ENCODE measurements around the gene UCN.
"Not testable (repeated sequence)": the region's sequence is repeated elsewhere in the genome, so short reads cannot be mapped to it uniquely, and the experiment has no call there.

- TF ChIP-seq POLR2AphosphoS5 (IDR thresholded peaks at IDR 0.05; ENCODE audit: low read depth, low read length); TAF1 (IDR thresholded peaks at IDR 0.05; ENCODE audit: borderline replicate concordance, low read depth, low read length); POLR2A (IDR thresholded peaks at IDR 0.05; ENCODE audit: low read depth, low read length): not testable (repeated sequence)
Measured at GRCh38 chr2:27272537-27273522, 35.4 kb downstream of the UCN start.
